Urinary bladder (tissue), 4 donors: Measurements from ENCODE around the gene YIPF5. TPM values are rescaled to one million over a fixed set of nuclear protein-coding genes. Genes with fewer than 3 reads are reported as not detected.

Source experiments
- DNase-seq: peaks from one replicate; pipeline ENCODE4 v3.0.0-alpha.2; 2015; ENCODE audit errors: extremely low spot score
- H3K27ac ChIP-seq: one replicate; pipeline ENCODE4 v1.5.1; 2013; ENCODE audit warnings: low read depth, mild to moderate bottlenecking, moderate library complexity
- H3K36me3 ChIP-seq: one replicate; pipeline ENCODE4 v1.6.1; 2013; ENCODE audit warnings: mild to moderate bottlenecking, moderate library complexity; ENCODE audit not compliant: insufficient read depth
- H3K4me1 ChIP-seq: one replicate; pipeline ENCODE4 v1.6.1; 2013; ENCODE audit warnings: mild to moderate bottlenecking, moderate library complexity; ENCODE audit not compliant: insufficient read depth
- H3K4me3 ChIP-seq: one replicate; pipeline ENCODE4 v1.5.1; 2013; ENCODE audit warnings: low read depth, low read length
- WGBS: extraction: QIAGEN DNeasy Blood & Tissue Kit; methylation state at CpG from one replicate; pipeline ENCODE4 v1.1.7; 2013; 5-methylcytosine and 5-hydroxymethylcytosine counted together
- polyA plus RNA-seq: library from polyadenylated mRNA; stranded (reverse); fragments of 200-250 nt; gene quantifications from one replicate; pipeline ENCODE4 v1.2.3, GENCODE V29; 2013
- total RNA-seq: library from RNA; depleted of rRNA; stranded (reverse); fragments of >200 nt; gene quantifications from one replicate; pipeline ENCODE4 v1.2.3, GENCODE V29; 2014
- donor health status: healthy with polysubstance abuse.
- donor health status: healthy.

Gene YIPF5
- total and polyA plus RNA-seq, 2 donors, result 24.2 to 76.2 TPM

GRCh38 chr5:144156767-144157171, 13.7 kb downstream of the YIPF5 start:
- 83% methylated on average over 2 of the region's 2 CpGs for WGBS
- H3K36me3 ChIP-seq, result peaks cover 3% of the 10 kb centered on the region
- H3K27ac ChIP-seq, result no peak overlapping the region
- no peaks in the 10 kb centered on the region for H3K4me1 ChIP-seq
- no peak for DNase-seq
- H3K4me3 ChIP-seq, result no peak overlapping the region

GRCh38 chr5:144151026-144151425, 19.4 kb downstream of the YIPF5 start:
- DNase-seq, result no peak
- Histone ChIP-seq H3K27ac (no peak overlapping the region), H3K4me3 (no peak overlapping the region), H3K36me3 (no peaks in the 10 kb centered on the region), H3K4me1 (no peaks in the 10 kb centered on the region)
- 92% methylated on average over 3 of the region's 3 CpGs for WGBS

- DNase-seq, result no peak
- H3K27ac ChIP-seq, result peak overlapping the region; percentile 10
Observed at GRCh38 chr5:144144956-144145751, 25.3 kb downstream of the YIPF5 start.

GRCh38 chr5:144143625-144144024, 26.8 kb downstream of the YIPF5 start:
- Histone ChIP-seq H3K27ac (no peak overlapping the region), H3K4me3 (no peak overlapping the region), H3K4me1 (no peaks in the 10 kb centered on the region), H3K36me3 (no peaks in the 10 kb centered on the region)
- DNase-seq, result no peak
- 89% methylated on average over 1 of the region's 1 CpG for WGBS

More at GRCh38 chr5:144144956-144145751, 25.3 kb downstream of the YIPF5 start:
- H3K4me1 ChIP-seq, result no peaks in the 10 kb centered on the region
- H3K36me3 ChIP-seq, result no peaks in the 10 kb centered on the region
- 63% methylated on average over 4 of the region's 4 CpGs for WGBS
- H3K4me3 ChIP-seq, result no peak overlapping the region

- no peak for DNase-seq
- H3K4me3 ChIP-seq, result no peak overlapping the region
- 48% methylated on average over 1 of the region's 1 CpG for WGBS
- H3K4me1 ChIP-seq, result no peaks in the 10 kb centered on the region
- H3K36me3 ChIP-seq, result no peaks in the 10 kb centered on the region
- H3K27ac ChIP-seq, result no peak overlapping the region
Observed at GRCh38 chr5:144142824-144143162, 27.7 kb downstream of the YIPF5 start.

- Histone ChIP-seq H3K36me3 (no peaks in the 10 kb centered on the region), H3K4me1 (no peaks in the 10 kb centered on the region), H3K27ac (no peak overlapping the region), H3K4me3 (no peak overlapping the region)
- DNase-seq, result no peak
- 7% methylated on average over 2 of the region's 2 CpGs for WGBS
Observed at GRCh38 chr5:144142139-144142823, 28.2 kb downstream of the YIPF5 start.

- H3K27ac ChIP-seq, result no peak overlapping the region
- 97% methylated on average over 2 of the region's 2 CpGs for WGBS
- no peak overlapping the region for H3K4me3 ChIP-seq
- H3K36me3 ChIP-seq, result no peaks in the 10 kb centered on the region
- no peak for DNase-seq
- no peaks in the 10 kb centered on the region for H3K4me1 ChIP-seq
Observed at GRCh38 chr5:144141585-144141984, 28.9 kb downstream of the YIPF5 start.

GRCh38 chr5:144139586-144139985, 30.9 kb downstream of the YIPF5 start:
- Histone ChIP-seq H3K36me3 (no peaks in the 10 kb centered on the region), H3K4me1 (no peaks in the 10 kb centered on the region), H3K4me3 (no peak overlapping the region), H3K27ac (no peak overlapping the region)
- DNase-seq, result no peak
- WGBS, result 44% methylated on average over 5 of the region's 5 CpGs

- no peaks in the 10 kb centered on the region for H3K4me1 ChIP-seq
- no peaks in the 10 kb centered on the region for H3K36me3 ChIP-seq
- H3K4me3 ChIP-seq, result no peak overlapping the region
- 85% methylated on average over 3 of the region's 3 CpGs for WGBS
- H3K27ac ChIP-seq, result no peak overlapping the region
- DNase-seq, result no peak
Observed at GRCh38 chr5:144135113-144135762, 35.2 kb downstream of the YIPF5 start.

GRCh38 chr5:144134194-144134826, 36.1 kb downstream of the YIPF5 start:
- Histone ChIP-seq H3K27ac (no peak overlapping the region), H3K4me3 (no peak overlapping the region), H3K4me1 (no peaks in the 10 kb centered on the region), H3K36me3 (no peaks in the 10 kb centered on the region)
- WGBS, result 89% methylated on average over 2 of the region's 2 CpGs
- no peak for DNase-seq

- Histone ChIP-seq H3K27ac (no peak overlapping the region), H3K36me3 (no peaks in the 10 kb centered on the region), H3K4me3 (no peak overlapping the region), H3K4me1 (no peaks in the 10 kb centered on the region)
- no peak for DNase-seq
- WGBS, result 87% methylated on average over 4 of the region's 4 CpGs
Observed at GRCh38 chr5:144133050-144133633, 37.3 kb downstream of the YIPF5 start.

- Histone ChIP-seq H3K4me1 (no peaks in the 10 kb centered on the region), H3K27ac (no peak overlapping the region), H3K4me3 (no peak overlapping the region), H3K36me3 (no peaks in the 10 kb centered on the region)
- DNase-seq, result no peak
- 85% methylated on average over 4 of the region's 4 CpGs for WGBS
Observed at GRCh38 chr5:144131261-144131660, 39.2 kb downstream of the YIPF5 start.

GRCh38 chr5:144130306-144130705, 40.2 kb downstream of the YIPF5 start:
- DNase-seq, result no peak
- WGBS, result 84% methylated on average over 4 of the region's 4 CpGs
- H3K27ac ChIP-seq, result no peak overlapping the region
- no peaks in the 10 kb centered on the region for H3K4me1 ChIP-seq
- no peaks in the 10 kb centered on the region for H3K36me3 ChIP-seq
- H3K4me3 ChIP-seq, result no peak overlapping the region
